Activated naive CD8-positive, alpha-beta T cell treated with anti-CD3 and anti-CD28 coated beads, Interleukin-2, amount 10 ng/mL, durations not matched to agents 7 days and 5 days (primary cell): Measurements from ENCODE around the gene NGFR. TPM values are rescaled to one million over a fixed set of nuclear protein-coding genes. Genes with fewer than 3 reads are reported as not detected.

Source experiments
- microRNA-seq: library from miRNA; unstranded; fragments of <30 nt; microRNA quantifications from one replicate; pipeline ENCODE4 v1.2.0, GENCODE V29; 2022
- total RNA-seq, 2 experiments: library from RNA; stranded (reverse); gene quantifications; one replicate each; pipeline ENCODE4 v1.2.3, GENCODE V29; 2021

Gene NGFR
- total RNA-seq, 2 experiments from 2014 or later: 0.50 TPM; not detected in 1

Small RNA genes lying within 50 kb of the gene (microRNA-seq; reads per million reads assigned to microRNA genes)
- not detected for gene MIR6165

Other genes with a start within 250 kb of the NGFR start
- gene ZNF652, start 133.0 kb upstream of the NGFR start, total RNA-seq: 10 to 100 TPM; 43.6 to 47.7 TPM
- gene PHB1, start 80.4 kb upstream of the NGFR start, total RNA-seq: 100 to 1,000 TPM; 104 to 110 TPM
- gene NXPH3, start 80.6 kb downstream of the NGFR start, total RNA-seq: under 1 TPM in 1 of 2 experiments, not detected in 1; 0.14 TPM
- 10 to 100 TPM; 49.6 to 60.6 TPM for gene SPOP, start 182.8 kb downstream of the NGFR start, total RNA-seq
- gene SLC35B1, start 212.7 kb downstream of the NGFR start, total RNA-seq: 10 to 100 TPM; 45.9 to 48.5 TPM